SH-SY5Y (cell line): ENCODE measurements around the gene RBMS3.

ENCODE experiments used
- GATA2 ChIP-seq: IDR thresholded peaks from 2 replicates; pipeline ENCODE4 v1.6.1; 2011; ENCODE audit warnings: mild to moderate bottlenecking, low read depth, low read length
- GATA3 ChIP-seq: IDR thresholded peaks from 2 replicates; pipeline ENCODE4 v1.6.1; 2011; ENCODE audit warnings: low read depth, mild to moderate bottlenecking, low read length, moderate library complexity

DNA sequence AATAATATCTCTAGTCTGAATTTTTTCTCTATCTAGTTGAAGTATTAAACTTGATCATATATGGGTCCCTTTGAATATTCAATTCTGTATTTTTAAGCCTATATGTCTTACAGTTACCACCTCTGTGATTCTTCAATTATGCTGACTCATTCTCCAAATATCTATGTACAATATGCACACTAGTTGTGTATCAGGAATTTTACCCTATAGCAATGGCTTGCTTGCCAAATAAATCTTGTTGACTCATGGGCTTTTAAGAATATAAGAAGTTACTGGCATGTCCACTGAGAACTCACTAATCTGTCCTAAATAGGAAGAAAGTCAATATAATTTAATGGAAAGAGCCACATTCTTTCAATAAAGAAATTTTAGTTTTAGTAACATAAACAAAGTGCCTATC is 656.3 kb downstream of the RBMS3 start:
- TF ChIP-seq GATA2 (no peak), GATA3 (no peak)
